22Rv1 (cell line): ENCODE data around the gene HTT.

Experiments used
- H3K27ac ChIP-seq: fragments of 450-650 bp; 2 replicates; pipeline ENCODE4 v1.5.1; 2017
- ZFX ChIP-seq: fragments of 450-650 bp; IDR thresholded peaks from 2 replicates; pipeline ENCODE4 v1.6.1; 2017; ENCODE audit warnings: antibody characterized with exemption, borderline replicate concordance
- TF ChIP-seq, protein P1 (sequence below): fragments of 450-650 bp; IDR thresholded peaks from 2 replicates; pipeline ENCODE4 v1.5.1; 2017; ENCODE audit warnings: mild to moderate bottlenecking

The HTT gene

GRCh38 chr4:3107691-3108121 lies 33.2 kb downstream of the HTT start:
- H3K27ac ChIP-seq, result no peak overlapping the region
- TF ChIP-seq, protein P1, sequence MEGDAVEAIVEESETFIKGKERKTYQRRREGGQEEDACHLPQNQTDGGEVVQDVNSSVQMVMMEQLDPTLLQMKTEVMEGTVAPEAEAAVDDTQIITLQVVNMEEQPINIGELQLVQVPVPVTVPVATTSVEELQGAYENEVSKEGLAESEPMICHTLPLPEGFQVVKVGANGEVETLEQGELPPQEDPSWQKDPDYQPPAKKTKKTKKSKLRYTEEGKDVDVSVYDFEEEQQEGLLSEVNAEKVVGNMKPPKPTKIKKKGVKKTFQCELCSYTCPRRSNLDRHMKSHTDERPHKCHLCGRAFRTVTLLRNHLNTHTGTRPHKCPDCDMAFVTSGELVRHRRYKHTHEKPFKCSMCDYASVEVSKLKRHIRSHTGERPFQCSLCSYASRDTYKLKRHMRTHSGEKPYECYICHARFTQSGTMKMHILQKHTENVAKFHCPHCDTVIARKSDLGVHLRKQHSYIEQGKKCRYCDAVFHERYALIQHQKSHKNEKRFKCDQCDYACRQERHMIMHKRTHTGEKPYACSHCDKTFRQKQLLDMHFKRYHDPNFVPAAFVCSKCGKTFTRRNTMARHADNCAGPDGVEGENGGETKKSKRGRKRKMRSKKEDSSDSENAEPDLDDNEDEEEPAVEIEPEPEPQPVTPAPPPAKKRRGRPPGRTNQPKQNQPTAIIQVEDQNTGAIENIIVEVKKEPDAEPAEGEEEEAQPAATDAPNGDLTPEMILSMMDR, result no peak
- no peak for TF ChIP-seq ZFX

GRCh38 chr4:3108211-3108610 lies 33.7 kb downstream of the HTT start:
- TF ChIP-seq, protein P1, result no peak
- no peak for TF ChIP-seq ZFX
- H3K27ac ChIP-seq, result no peak overlapping the region

DNA sequence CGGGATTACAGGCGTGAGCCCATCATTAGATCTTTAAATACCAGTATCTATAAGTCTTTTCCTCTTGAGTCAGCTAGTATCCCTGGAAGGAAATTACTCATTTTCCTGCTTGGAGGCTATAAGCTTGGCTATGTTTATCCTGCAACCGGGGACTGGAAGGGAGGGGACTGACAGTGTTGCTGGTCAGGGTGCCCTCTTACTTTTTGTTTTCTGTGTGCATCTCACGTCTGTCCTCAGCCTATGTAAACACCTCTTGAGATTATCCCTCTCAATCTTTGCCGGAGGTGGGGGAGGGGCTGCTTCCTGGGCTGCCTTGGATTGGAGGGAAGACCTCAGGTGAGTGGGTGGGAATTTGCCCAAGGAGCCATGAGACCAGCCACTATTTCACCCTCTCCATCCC lies 37.0 kb downstream of the HTT start:
- H3K27ac ChIP-seq, result no peak overlapping the region
- no peak for TF ChIP-seq ZFX
- TF ChIP-seq, protein P1, result no peak

DNA sequence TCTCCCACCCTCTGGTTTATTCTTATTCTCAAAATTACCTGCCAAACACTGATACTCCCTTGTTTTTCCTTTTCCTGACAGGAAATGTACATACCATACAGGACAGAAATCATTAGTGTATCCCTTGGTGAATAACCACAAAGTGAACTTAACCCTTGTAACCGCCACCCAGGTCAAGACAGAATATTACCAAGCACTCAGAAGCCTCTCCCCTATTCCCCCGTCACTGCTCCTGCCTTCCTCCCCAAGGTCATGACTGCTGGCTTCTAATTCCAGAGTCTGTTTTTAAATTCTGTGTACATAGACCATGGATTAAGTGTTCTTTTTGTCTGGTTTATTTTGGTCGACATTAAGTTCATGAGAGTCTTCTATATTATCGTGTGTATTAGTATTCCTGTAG lies 37.7 kb downstream of the HTT start:
- TF ChIP-seq, protein P1, result no peak
- TF ChIP-seq ZFX, result no peak
- no peak overlapping the region for H3K27ac ChIP-seq

DNA sequence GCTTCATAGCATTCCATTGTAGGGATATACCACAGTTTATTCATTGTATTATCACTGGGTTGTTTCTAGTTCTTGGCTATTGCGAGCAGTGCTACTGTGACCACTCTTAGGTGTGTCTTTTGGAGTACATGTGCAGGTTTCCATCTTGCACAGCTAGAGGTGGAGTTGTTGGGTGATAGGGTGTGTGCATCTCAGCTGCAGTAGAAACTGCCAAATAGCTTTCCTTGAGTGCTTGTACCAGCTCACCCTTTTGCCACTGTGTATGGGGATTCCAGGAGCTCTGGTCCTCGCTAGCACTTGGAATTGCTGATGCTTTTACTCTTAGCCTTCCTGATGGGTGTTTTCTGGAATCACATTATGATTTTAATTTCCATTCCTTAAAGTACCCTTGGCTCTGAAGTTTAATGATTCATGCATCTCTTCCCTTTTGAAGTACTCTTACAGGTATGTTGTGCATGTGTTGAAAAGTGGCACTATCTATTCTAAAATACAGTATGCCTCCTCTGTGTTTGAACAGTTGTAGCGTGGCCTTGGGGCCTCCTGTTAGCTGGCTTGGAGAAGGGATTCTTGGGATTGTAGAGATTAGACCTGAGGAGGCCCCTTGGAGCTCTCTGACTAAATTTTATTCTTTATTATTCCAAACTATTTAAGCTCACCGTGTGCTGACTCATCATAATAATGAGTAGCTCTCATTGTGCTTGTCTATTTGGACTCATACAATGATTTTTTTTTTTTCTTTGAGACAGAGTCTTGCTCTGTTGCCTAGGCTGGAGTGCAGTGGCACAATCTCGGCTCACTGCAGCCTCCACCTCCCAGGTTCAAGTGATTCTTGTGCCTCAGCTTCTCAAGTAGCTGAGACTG lies 38.4 kb downstream of the HTT start:
- no peak overlapping the region for H3K27ac ChIP-seq
- TF ChIP-seq, protein P1, result no peak
- no peak for TF ChIP-seq ZFX

DNA sequence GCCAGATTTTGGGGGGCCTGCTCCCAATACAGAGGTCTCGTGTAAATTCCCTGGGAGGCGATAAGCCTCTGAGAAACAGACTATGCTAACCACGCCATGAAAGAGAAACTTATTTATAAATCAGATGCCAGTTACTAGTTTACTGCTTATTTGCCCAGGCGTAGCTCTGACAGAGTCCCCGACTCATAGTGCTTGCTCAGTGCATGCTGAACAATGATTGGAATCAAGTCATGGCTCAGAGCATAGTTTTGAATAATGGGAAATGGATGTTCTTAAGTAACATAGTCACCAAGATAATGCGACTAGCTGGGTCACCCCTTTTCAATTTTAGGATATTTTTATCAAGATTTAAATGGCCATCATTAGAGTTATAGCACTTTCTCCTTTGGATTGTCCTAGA lies 39.9 kb downstream of the HTT start:
- no peak overlapping the region for H3K27ac ChIP-seq
- TF ChIP-seq ZFX, result no peak
- TF ChIP-seq, protein P1, result no peak

DNA sequence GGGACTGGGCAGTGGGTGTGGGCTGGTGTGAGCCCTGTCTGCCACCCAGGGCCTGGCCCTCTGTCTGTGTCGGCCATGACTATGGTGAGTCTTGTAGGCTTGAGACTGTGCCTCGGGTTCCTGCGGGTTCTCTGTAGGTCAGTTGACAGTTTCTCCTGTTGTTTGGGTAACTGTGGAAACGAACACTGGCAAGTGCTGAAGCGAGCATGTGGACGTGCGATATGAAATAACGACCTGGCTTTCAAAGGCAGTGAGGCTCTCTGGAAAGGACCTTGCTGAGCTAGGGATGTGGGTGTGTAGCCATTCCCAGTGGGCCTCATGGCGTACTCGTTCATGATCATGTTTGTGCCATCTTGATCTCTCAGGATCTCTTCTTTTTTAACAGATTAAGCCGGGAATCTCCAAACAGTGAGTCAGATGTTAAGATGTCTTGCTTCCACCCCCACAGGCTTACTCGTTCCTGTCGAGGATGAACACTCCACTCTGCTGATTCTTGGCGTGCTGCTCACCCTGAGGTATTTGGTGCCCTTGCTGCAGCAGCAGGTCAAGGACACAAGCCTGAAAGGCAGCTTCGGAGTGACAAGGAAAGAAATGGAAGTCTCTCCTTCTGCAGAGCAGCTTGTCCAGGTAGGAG lies 41.3 kb downstream of the HTT start:
- no peak for TF ChIP-seq ZFX
- TF ChIP-seq, protein P1, result no peak
- no peak overlapping the region for H3K27ac ChIP-seq
